ENCODE results near the gene HIVEP3. TPM values are rescaled to one million over a fixed set of nuclear protein-coding genes. Genes with fewer than 3 reads are reported as not detected.

HIVEP3 gene
- total RNA-seq, 2 donors from 2014 or later, result 4.7 to 5.8 TPM

GRCh38 chr1:41727749-41728115, 191.0 kb downstream of the HIVEP3 start:
- Histone ChIP-seq H3K9me3 (no peaks in the 10 kb centered on the region), H3K4me3 (no peak overlapping the region), H3K27ac (no peak overlapping the region), H3K36me3 (no peaks in the 10 kb centered on the region), H3K27me3 (no peaks in the 10 kb centered on the region), H3K4me1 (peaks cover 0 to 60% of the 10 kb centered on the region in 2 donors)
- TF ChIP-seq CTCF (IDR thresholded peaks at IDR 0.05), result no peak
- no peak for DNase-seq (ENCODE audit: low spot score)

- peaks cover 0 to 57% of the 10 kb centered on the region in 2 donors for H3K4me1 ChIP-seq
- DNase-seq (ENCODE audit: low spot score), result peak; percentile 78
- no peaks in the 10 kb centered on the region for H3K9me3 ChIP-seq
- H3K36me3 ChIP-seq, result no peaks in the 10 kb centered on the region
- H3K27me3 ChIP-seq, result no peaks in the 10 kb centered on the region
- H3K27ac ChIP-seq, result no peak overlapping the region
- no peak for TF ChIP-seq CTCF (IDR thresholded peaks at IDR 0.05)
- no peak overlapping the region for H3K4me3 ChIP-seq
These were observed 191.6 kb downstream of the HIVEP3 start for GRCh38 chr1:41726899-41727748.

GRCh38 chr1:41726292-41726691, 192.4 kb downstream of the HIVEP3 start:
- Histone ChIP-seq H3K27ac (no peak overlapping the region), H3K27me3 (no peaks in the 10 kb centered on the region), H3K4me3 (no peak overlapping the region), H3K4me1 (peaks cover 0 to 57% of the 10 kb centered on the region in 2 donors), H3K9me3 (no peaks in the 10 kb centered on the region), H3K36me3 (no peaks in the 10 kb centered on the region)
- TF ChIP-seq CTCF (IDR thresholded peaks at IDR 0.05), result no peak
- DNase-seq (ENCODE audit: low spot score), result no peak

- Histone ChIP-seq H3K36me3 (no peaks in the 10 kb centered on the region), H3K9me3 (no peaks in the 10 kb centered on the region), H3K27ac (no peak overlapping the region), H3K27me3 (no peaks in the 10 kb centered on the region), H3K4me3 (no peak overlapping the region), H3K4me1 (peaks cover 0 to 51% of the 10 kb centered on the region in 2 donors)
- no peak for TF ChIP-seq CTCF (IDR thresholded peaks at IDR 0.05)
- no peak for DNase-seq (ENCODE audit: low spot score)
These were observed 193.8 kb downstream of the HIVEP3 start for GRCh38 chr1:41724926-41725325.

- Histone ChIP-seq H3K27ac (no peak overlapping the region), H3K36me3 (no peaks in the 10 kb centered on the region), H3K4me3 (no peak overlapping the region), H3K4me1 (peaks cover 0 to 44% of the 10 kb centered on the region in 2 donors), H3K27me3 (no peaks in the 10 kb centered on the region), H3K9me3 (no peaks in the 10 kb centered on the region)
- no peak for TF ChIP-seq CTCF (IDR thresholded peaks at IDR 0.05)
- DNase-seq (ENCODE audit: low spot score), result no peak
These were observed 194.5 kb downstream of the HIVEP3 start for GRCh38 chr1:41724248-41724647.

All from right atrium auricular region (tissue), 2 donors.